ENCODE results near the gene TMEM63C.

DNA sequence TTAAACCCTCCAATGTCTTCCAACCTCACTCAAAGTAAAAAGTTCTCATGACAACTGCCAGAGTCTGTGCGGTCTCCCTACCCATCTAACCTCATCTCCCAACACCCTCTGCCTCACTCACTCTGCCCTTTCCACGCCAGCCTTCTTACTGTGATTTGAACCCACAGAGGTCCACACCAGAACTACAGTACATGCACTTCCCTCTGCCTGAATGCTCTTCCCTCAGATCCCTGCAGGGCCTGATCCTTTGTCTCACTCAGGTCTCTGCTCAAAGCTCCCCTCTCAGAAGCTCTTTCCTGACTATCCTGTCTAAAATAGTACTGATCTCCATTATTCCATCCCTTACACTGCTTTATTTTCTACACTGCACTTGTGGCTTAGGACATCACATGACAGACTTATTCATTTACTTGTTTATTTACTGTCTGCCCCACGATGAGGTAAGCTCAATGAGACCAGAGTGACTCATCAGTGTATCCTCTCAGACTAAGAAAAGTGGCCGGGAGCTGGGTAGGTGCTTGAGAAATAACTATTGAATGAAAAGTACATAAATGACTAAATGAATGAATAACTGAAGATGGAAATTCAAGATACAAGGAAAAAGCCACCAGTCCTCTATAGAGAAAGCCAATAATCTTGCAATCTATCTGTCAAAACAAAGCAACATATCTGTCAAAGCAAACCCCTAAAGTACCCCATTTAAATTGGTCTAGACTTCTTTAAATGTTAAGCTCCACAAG lies 122.0 kb downstream of the TMEM63C start:
- TF ChIP-seq, protein P1, sequence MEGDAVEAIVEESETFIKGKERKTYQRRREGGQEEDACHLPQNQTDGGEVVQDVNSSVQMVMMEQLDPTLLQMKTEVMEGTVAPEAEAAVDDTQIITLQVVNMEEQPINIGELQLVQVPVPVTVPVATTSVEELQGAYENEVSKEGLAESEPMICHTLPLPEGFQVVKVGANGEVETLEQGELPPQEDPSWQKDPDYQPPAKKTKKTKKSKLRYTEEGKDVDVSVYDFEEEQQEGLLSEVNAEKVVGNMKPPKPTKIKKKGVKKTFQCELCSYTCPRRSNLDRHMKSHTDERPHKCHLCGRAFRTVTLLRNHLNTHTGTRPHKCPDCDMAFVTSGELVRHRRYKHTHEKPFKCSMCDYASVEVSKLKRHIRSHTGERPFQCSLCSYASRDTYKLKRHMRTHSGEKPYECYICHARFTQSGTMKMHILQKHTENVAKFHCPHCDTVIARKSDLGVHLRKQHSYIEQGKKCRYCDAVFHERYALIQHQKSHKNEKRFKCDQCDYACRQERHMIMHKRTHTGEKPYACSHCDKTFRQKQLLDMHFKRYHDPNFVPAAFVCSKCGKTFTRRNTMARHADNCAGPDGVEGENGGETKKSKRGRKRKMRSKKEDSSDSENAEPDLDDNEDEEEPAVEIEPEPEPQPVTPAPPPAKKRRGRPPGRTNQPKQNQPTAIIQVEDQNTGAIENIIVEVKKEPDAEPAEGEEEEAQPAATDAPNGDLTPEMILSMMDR (optimal IDR thresholded peaks at IDR 0.05 in 1 of 3, IDR thresholded peaks at IDR 0.05 in 1 of 3, conservative IDR thresholded peaks at IDR 0.05 in 1 of 3; ENCODE audit: extremely low read depth in 1 of 3, insufficient read depth in 2 of 3, low read length in 3 of 3), result peak in 1 of 3 experiments; percentile 0
- no peak for TF ChIP-seq EZH2 (IDR thresholded peaks at IDR 0.05; ENCODE audit: low read length)
